ENCODE data around the gene MBTD1.

DNA sequence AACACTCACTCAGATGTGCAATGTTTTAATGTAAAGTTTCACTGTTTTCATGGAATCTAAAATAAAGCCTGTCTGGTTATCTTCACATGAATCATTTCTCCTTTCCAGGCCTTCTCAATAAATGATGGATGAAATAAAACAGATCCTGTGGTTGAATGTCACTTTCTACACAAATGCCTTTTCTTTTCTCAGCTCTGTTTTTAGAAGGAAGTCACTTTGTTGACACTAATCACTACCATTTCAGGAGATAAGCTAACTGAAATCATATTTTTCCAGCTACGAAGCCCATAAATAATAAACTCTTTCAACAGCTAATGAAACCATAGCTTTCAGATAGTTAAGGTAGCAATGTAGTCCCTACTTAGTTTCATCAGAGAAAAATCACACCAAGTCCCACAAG, 75.7 kb downstream of the MBTD1 start:
- TF ChIP-seq, protein P1, sequence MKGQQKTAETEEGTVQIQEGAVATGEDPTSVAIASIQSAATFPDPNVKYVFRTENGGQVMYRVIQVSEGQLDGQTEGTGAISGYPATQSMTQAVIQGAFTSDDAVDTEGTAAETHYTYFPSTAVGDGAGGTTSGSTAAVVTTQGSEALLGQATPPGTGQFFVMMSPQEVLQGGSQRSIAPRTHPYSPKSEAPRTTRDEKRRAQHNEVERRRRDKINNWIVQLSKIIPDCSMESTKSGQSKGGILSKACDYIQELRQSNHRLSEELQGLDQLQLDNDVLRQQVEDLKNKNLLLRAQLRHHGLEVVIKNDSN (IDR thresholded peaks at IDR 0.05; ENCODE audit: borderline replicate concordance, extremely low read length, insufficient read depth, low read depth, low read length): no peak
- TF ChIP-seq, protein P2, sequence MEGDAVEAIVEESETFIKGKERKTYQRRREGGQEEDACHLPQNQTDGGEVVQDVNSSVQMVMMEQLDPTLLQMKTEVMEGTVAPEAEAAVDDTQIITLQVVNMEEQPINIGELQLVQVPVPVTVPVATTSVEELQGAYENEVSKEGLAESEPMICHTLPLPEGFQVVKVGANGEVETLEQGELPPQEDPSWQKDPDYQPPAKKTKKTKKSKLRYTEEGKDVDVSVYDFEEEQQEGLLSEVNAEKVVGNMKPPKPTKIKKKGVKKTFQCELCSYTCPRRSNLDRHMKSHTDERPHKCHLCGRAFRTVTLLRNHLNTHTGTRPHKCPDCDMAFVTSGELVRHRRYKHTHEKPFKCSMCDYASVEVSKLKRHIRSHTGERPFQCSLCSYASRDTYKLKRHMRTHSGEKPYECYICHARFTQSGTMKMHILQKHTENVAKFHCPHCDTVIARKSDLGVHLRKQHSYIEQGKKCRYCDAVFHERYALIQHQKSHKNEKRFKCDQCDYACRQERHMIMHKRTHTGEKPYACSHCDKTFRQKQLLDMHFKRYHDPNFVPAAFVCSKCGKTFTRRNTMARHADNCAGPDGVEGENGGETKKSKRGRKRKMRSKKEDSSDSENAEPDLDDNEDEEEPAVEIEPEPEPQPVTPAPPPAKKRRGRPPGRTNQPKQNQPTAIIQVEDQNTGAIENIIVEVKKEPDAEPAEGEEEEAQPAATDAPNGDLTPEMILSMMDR (IDR thresholded peaks at IDR 0.05 in 2 of 3, conservative IDR thresholded peaks at IDR 0.05 in 1 of 3; ENCODE audit: control insufficient read depth in 2 of 3, extremely low read depth in 1 of 3, insufficient read depth in 1 of 3, low read depth in 3 of 3, low read length in 3 of 3): no peak

Measured in GM12878 (cell line).